OCI-LY3 (cell line): ENCODE measurements around the gene CCDC185.

Experiments
- H2AFZ ChIP-seq: fragments of 200-600, 300-600 bp; shearing (Covaris generic); 2 replicates; pipeline ENCODE4 v1.6.0; 2014; ENCODE audit warnings: antibody characterized with exemption, low read depth, low read length
- H3K27ac ChIP-seq: fragments of 200-600, 300-600 bp; sonication (generic); 2 replicates; pipeline ENCODE4 v1.5.1; 2014; ENCODE audit warnings: mild to moderate bottlenecking, low read length, moderate library complexity, mixed read lengths
- H3K27me3 ChIP-seq: fragments of 200-600, 300-600 bp; sonication (generic); 2 replicates; pipeline ENCODE4 v1.6.1; 2014; ENCODE audit warnings: low read depth, low read length, mixed read lengths
- H3K36me3 ChIP-seq: fragments of 200-600, 300-600 bp; sonication (generic); replicated peaks from 2 replicates; pipeline ENCODE3; 2014; ENCODE audit warnings: low read depth, low read length, mixed read lengths
- H3K4me1 ChIP-seq: fragments of 300-600, 200-600 bp; sonication (generic); 2 replicates; pipeline ENCODE4 v1.6.1; 2014; ENCODE audit warnings: low read length, mixed read lengths
- H3K4me2 ChIP-seq: fragments of 200-600, 300-600 bp; sonication (generic); 2 replicates; pipeline ENCODE4 v1.6.1; 2014; ENCODE audit warnings: low read length, mixed read lengths
- H3K4me3 ChIP-seq: fragments of 300-600, 200-600 bp; sonication (generic); 2 replicates; pipeline ENCODE4 v1.5.1; 2014; ENCODE audit warnings: antibody characterized with exemption, mild to moderate bottlenecking, low read length, moderate library complexity
- H3K79me2 ChIP-seq: fragments of 300-600, 200-600 bp; shearing (Covaris generic); 2 replicates; pipeline ENCODE4 v1.6.1; 2014; ENCODE audit warnings: mild to moderate bottlenecking, low read length, mixed read lengths
- H3K9ac ChIP-seq: fragments of 300-600, 200-600 bp; shearing (Covaris generic); 2 replicates; pipeline ENCODE4 v1.6.0; 2014; ENCODE audit warnings: mild to moderate bottlenecking, low read length, moderate library complexity
- H3K9me3 ChIP-seq: fragments of 200-600, 300-600 bp; shearing (Covaris generic); 2 replicates; pipeline ENCODE4 v1.6.1; 2014; ENCODE audit warnings: low read length, mixed read lengths; ENCODE audit not compliant: insufficient read depth
- H4K20me1 ChIP-seq: fragments of 200-600, 300-600 bp; sonication (generic); 2 replicates; pipeline ENCODE4 v1.6.1; 2016; ENCODE audit warnings: low read length, mixed read lengths; ENCODE audit not compliant: insufficient read depth
- CTCF ChIP-seq: fragments of 200-600, 300-600 bp; sonication (generic); IDR thresholded peaks from 2 replicates; pipeline ENCODE4 v1.5.1; 2014; ENCODE audit warnings: antibody characterized with exemption, low read length, low read depth
- EZH2phosphoT487 ChIP-seq: fragments of 200-600 bp; shearing (Covaris generic); IDR thresholded peaks from 2 replicates; pipeline ENCODE4 v1.6.1; 2018; ENCODE audit warnings: antibody characterized with exemption, mixed run types, low read depth

CCDC185 gene

GRCh38 chr1:223402790-223403142, 9.6 kb downstream of the CCDC185 start:
- Histone ChIP-seq H3K4me2 (no peak overlapping the region), H3K9me3 (no peaks in the 10 kb centered on the region), H4K20me1 (no peaks in the 10 kb centered on the region), H3K36me3 (no peaks in the 10 kb centered on the region), H3K27me3 (no peaks in the 10 kb centered on the region), H3K4me1 (no peaks in the 10 kb centered on the region), H2AFZ (no peak overlapping the region), H3K27ac (no peak overlapping the region), H3K9ac (no peak overlapping the region), H3K79me2 (no peaks in the 10 kb centered on the region), H3K4me3 (no peak overlapping the region)
- TF ChIP-seq CTCF: no peak
- no peak for TF ChIP-seq EZH2phosphoT487

GRCh38 chr1:223403184-223403815, 10.1 kb downstream of the CCDC185 start:
- Histone ChIP-seq H3K4me3 (no peak overlapping the region), H3K27me3 (no peaks in the 10 kb centered on the region), H3K4me1 (no peaks in the 10 kb centered on the region), H4K20me1 (no peaks in the 10 kb centered on the region), H3K9me3 (no peaks in the 10 kb centered on the region), H3K9ac (no peak overlapping the region), H3K36me3 (no peaks in the 10 kb centered on the region), H3K79me2 (no peaks in the 10 kb centered on the region), H2AFZ (no peak overlapping the region), H3K27ac (no peak overlapping the region), H3K4me2 (no peak overlapping the region)
- TF ChIP-seq EZH2phosphoT487: no peak
- TF ChIP-seq CTCF: no peak

- H3K27ac ChIP-seq: no peak overlapping the region
- H3K4me3 ChIP-seq: no peak overlapping the region
- no peaks in the 10 kb centered on the region for H4K20me1 ChIP-seq
- no peaks in the 10 kb centered on the region for H3K36me3 ChIP-seq
- H3K79me2 ChIP-seq: no peaks in the 10 kb centered on the region
- no peaks in the 10 kb centered on the region for H3K27me3 ChIP-seq
- no peaks in the 10 kb centered on the region for H3K4me1 ChIP-seq
- no peak overlapping the region for H3K4me2 ChIP-seq
- TF ChIP-seq EZH2phosphoT487: no peak
- TF ChIP-seq CTCF: no peak
- H3K9me3 ChIP-seq: no peaks in the 10 kb centered on the region
- no peak overlapping the region for H3K9ac ChIP-seq
- no peak overlapping the region for H2AFZ ChIP-seq
Measured at GRCh38 chr1:223405507-223405906, 12.3 kb downstream of the CCDC185 start.

GRCh38 chr1:223410036-223410435, 16.8 kb downstream of the CCDC185 start:
- Histone ChIP-seq H3K4me1 (no peaks in the 10 kb centered on the region), H3K9me3 (no peaks in the 10 kb centered on the region), H3K9ac (no peak overlapping the region), H3K27me3 (peaks cover 30% of the 10 kb centered on the region), H3K36me3 (no peaks in the 10 kb centered on the region), H3K4me2 (no peak overlapping the region), H3K4me3 (no peak overlapping the region), H3K27ac (no peak overlapping the region), H2AFZ (no peak overlapping the region), H4K20me1 (no peaks in the 10 kb centered on the region), H3K79me2 (no peaks in the 10 kb centered on the region)
- TF ChIP-seq CTCF (no peak), EZH2phosphoT487 (no peak)
